HEK293 (cell line): Measurements from ENCODE around the gene EIF2B2.

Experiments used
- CTCF ChIA-PET: fragments of 350-600 bp; formaldehyde crosslinking; extraction: SDS; loops from one replicate; lab custom pipeline; 2021; ENCODE audit warnings: antibody characterized with exemption; lab: Yijun Ruan, JAX
- POLR2A ChIA-PET: fragments of 300-600 bp; formaldehyde crosslinking; extraction: SDS; loops from one replicate; lab custom pipeline; 2020; ENCODE audit warnings: antibody characterized with exemption, inconsistent platforms; lab: Yijun Ruan, JAX
- H3K27ac ChIP-seq: fragments of 200-500 bp; sonication (Bioruptor generic); 2 replicates; pipeline ENCODE4 v1.5.1; 2014; ENCODE audit warnings: low read depth, low read length, control low read depth, inconsistent platforms; ENCODE audit errors: extremely low read depth
- H3K36me3 ChIP-seq, 2 experiments: fragments of 200-500 bp in 1 of 2; sonication (Bioruptor generic) in 1 of 2; 1 replicate in 1 of 2; 2 replicates in 1 of 2; pipeline ENCODE4 v1.5.1; 2014 to 2017; ENCODE audit warnings: inconsistent platforms in 2 of 2, low read length in 2 of 2; ENCODE audit not compliant: control insufficient read depth in 2 of 2, insufficient read depth in 1 of 2
- H3K4me1 ChIP-seq: fragments of 200-500 bp; sonication (Bioruptor generic); 2 replicates; pipeline ENCODE4 v1.5.1; 2014; ENCODE audit warnings: mild to moderate bottlenecking, low read length, inconsistent platforms; ENCODE audit not compliant: control insufficient read depth, insufficient read depth
- H3K4me3 ChIP-seq: 2 replicates; pipeline ENCODE4 v1.5.1; 2011; ENCODE audit warnings: low read depth, mild to moderate bottlenecking, control low read depth, low read length, moderate library complexity
- H3K9me3 ChIP-seq: fragments of 200-500 bp; sonication (Bioruptor generic); 2 replicates; pipeline ENCODE4 v1.5.1; 2014; ENCODE audit warnings: low read depth, low read length, inconsistent platforms; ENCODE audit not compliant: control insufficient read depth, insufficient read depth
- CTCF ChIP-seq: fragments of 450-650 bp; formaldehyde crosslinking; IDR thresholded peaks from 2 replicates; pipeline ENCODE4 v1.5.1; 2016; ENCODE audit warnings: missing biosample characterization, missing genetic modification characterization
- EGR2 ChIP-seq: fragments of 450-650 bp; formaldehyde crosslinking; IDR thresholded peaks from 2 replicates; pipeline ENCODE4 v1.5.1; 2016; ENCODE audit warnings: low read depth, missing biosample characterization, missing genetic modification characterization
- GLI2 ChIP-seq: fragments of 450-650 bp; formaldehyde crosslinking; IDR thresholded peaks from 2 replicates; pipeline ENCODE4; 2017; ENCODE audit warnings: missing biosample characterization, missing genetic modification characterization, low read depth, borderline replicate concordance
- GLIS1 ChIP-seq: fragments of 450-650 bp; formaldehyde crosslinking; IDR thresholded peaks from 2 replicates; pipeline ENCODE4 v1.5.1; 2016; ENCODE audit warnings: missing biosample characterization, missing genetic modification characterization
- HIC1 ChIP-seq: fragments of 450-650 bp; formaldehyde crosslinking; IDR thresholded peaks from 2 replicates; pipeline ENCODE4 v1.5.1; 2016; ENCODE audit warnings: missing biosample characterization, missing genetic modification characterization
- HOXC10 ChIP-seq: sonication (generic); formaldehyde crosslinking; IDR thresholded peaks from 2 replicates; pipeline ENCODE4 v1.8.1; 2023; ENCODE audit warnings: mild to moderate bottlenecking, missing genetic modification reagents
- OSR2 ChIP-seq: fragments of 450-650 bp; formaldehyde crosslinking; IDR thresholded peaks from 2 replicates; pipeline ENCODE4 v1.5.1; 2016; ENCODE audit warnings: missing biosample characterization, missing genetic modification characterization
- PATZ1 ChIP-seq: fragments of 450-650 bp; formaldehyde crosslinking; IDR thresholded peaks from 2 replicates; pipeline ENCODE4 v1.5.1; 2016; ENCODE audit warnings: missing biosample characterization, missing genetic modification characterization
- ZBTB21 ChIP-seq: fragments of 450-650 bp; formaldehyde crosslinking; IDR thresholded peaks from 2 replicates; pipeline ENCODE4 v1.5.1; 2017; ENCODE audit warnings: missing biosample characterization, missing genetic modification characterization
- ZEB2 ChIP-seq: fragments of 450-650 bp; formaldehyde crosslinking; IDR thresholded peaks from 2 replicates; pipeline ENCODE4 v1.5.1; 2016; ENCODE audit warnings: missing biosample characterization, missing genetic modification characterization
- ZFHX2 ChIP-seq: fragments of 450-650 bp; formaldehyde crosslinking; conservative IDR thresholded peaks from 2 replicates; pipeline ENCODE4 v1.5.1; 2016; ENCODE audit warnings: missing biosample characterization, missing genetic modification characterization
- ZIC2 ChIP-seq: fragments of 450-650 bp; formaldehyde crosslinking; IDR thresholded peaks from 2 replicates; pipeline ENCODE4 v1.5.1; 2016; ENCODE audit warnings: missing biosample characterization, missing genetic modification characterization
- ZNF18 ChIP-seq: fragments of 450-650 bp; formaldehyde crosslinking; IDR thresholded peaks from 2 replicates; pipeline ENCODE4 v1.5.1; 2016; ENCODE audit warnings: missing biosample characterization, missing genetic modification characterization
- ZNF239 ChIP-seq: fragments of 450-650 bp; formaldehyde crosslinking; IDR thresholded peaks from 2 replicates; pipeline ENCODE4 v1.5.1; 2016; ENCODE audit warnings: missing biosample characterization, missing genetic modification characterization
- ZNF24 ChIP-seq: fragments of 450-650 bp; formaldehyde crosslinking; IDR thresholded peaks from 2 replicates; pipeline ENCODE4 v1.5.1; 2016; ENCODE audit warnings: missing biosample characterization, missing genetic modification characterization
- ZNF280C ChIP-seq: fragments of 450-650 bp; formaldehyde crosslinking; IDR thresholded peaks from 2 replicates; pipeline ENCODE4 v1.5.1; 2016; ENCODE audit warnings: missing biosample characterization, missing genetic modification characterization
- ZNF37A ChIP-seq: fragments of 450-650 bp; IDR thresholded peaks from 2 replicates; pipeline ENCODE4 v1.5.1; 2018; ENCODE audit warnings: missing biosample characterization, missing genetic modification characterization
- ZNF426 ChIP-seq: fragments of 450-650 bp; formaldehyde crosslinking; IDR thresholded peaks from 2 replicates; pipeline ENCODE4 v1.5.1; 2017; ENCODE audit warnings: missing biosample characterization, missing genetic modification characterization, mild to moderate bottlenecking, inconsistent platforms, moderate library complexity
- ZNF514 ChIP-seq: fragments of 450-650 bp; formaldehyde crosslinking; IDR thresholded peaks from 2 replicates; pipeline ENCODE4 v1.5.1; 2016; ENCODE audit warnings: missing biosample characterization, missing genetic modification characterization
- ZNF548 ChIP-seq: fragments of 450-650 bp; formaldehyde crosslinking; IDR thresholded peaks from 2 replicates; pipeline ENCODE4 v1.5.1; 2016; ENCODE audit warnings: missing biosample characterization, missing genetic modification characterization
- ZNF843 ChIP-seq: fragments of 450-650 bp; formaldehyde crosslinking; IDR thresholded peaks from 2 replicates; pipeline ENCODE4 v1.5.1; 2016; ENCODE audit warnings: missing biosample characterization, missing genetic modification characterization

The EIF2B2 gene

GRCh38 chr14:74977901-74978385 lies 24.8 kb upstream of the EIF2B2 start (continued):
- TF ChIP-seq ZNF280C: no peak
- no peak for TF ChIP-seq HOXC10 (CRISPR knock-in tag)
- TF ChIP-seq ZNF843 (tag by site-specific recombination): no peak

GRCh38 chr14:74978416-74978947 lies 24.2 kb upstream of the EIF2B2 start:
- POLR2A ChIA-PET: no interaction called here
- Histone ChIP-seq H3K36me3 (no peaks in the 10 kb centered on the region), H3K4me3 (no peak overlapping the region), H3K27ac (no peak overlapping the region), H3K4me1 (no peaks in the 10 kb centered on the region; the same call in 1 of the 2 replicates), H3K9me3 (no peaks in the 10 kb centered on the region)
- TF ChIP-seq EGR2 (tag by site-specific recombination): peak; percentile 6; the same call in 1 of the 2 replicates
- TF ChIP-seq ZIC2 (tag by site-specific recombination): peak; percentile 97
- TF ChIP-seq PATZ1 (tag by site-specific recombination): peak; percentile 48; the same call in 1 of the 2 replicates
- peak; percentile 89 for TF ChIP-seq GLIS1
- no peak for TF ChIP-seq ZNF37A (tag by site-specific recombination)
- TF ChIP-seq ZFHX2: peak; percentile 76
- peak; percentile 49; the same call in 1 of the 2 replicates for TF ChIP-seq HIC1 (tag by site-specific recombination)
- no peak for TF ChIP-seq ZNF239 (tag by site-specific recombination)
- TF ChIP-seq ZNF18 (tag by site-specific recombination): no peak
- TF ChIP-seq OSR2 (tag by site-specific recombination): 0 out of 2 replicates have a peak, but pooled peaks have one; percentile 15
- CTCF ChIA-PET: interaction anchor here (0.8 to 1.0 kb wide), 2 partner anchors 33 to 110 kb away, joined by 3 to 5 read pairs; no protein-coding TSS in a partner anchor

GRCh38 chr14:74979029-74979428 lies 23.7 kb upstream of the EIF2B2 start:
- ChIA-PET POLR2A (no interaction called here), CTCF (interaction anchor here (1.0 to 1.1 kb wide), 2 partner anchors 9 to 110 kb away, joined by 3 read pairs; no protein-coding TSS in a partner anchor)
- Histone ChIP-seq H3K9me3 (no peaks in the 10 kb centered on the region), H3K4me1 (no peaks in the 10 kb centered on the region; the same call in 1 of the 2 replicates), H3K4me3 (no peak overlapping the region), H3K36me3 (no peaks in the 10 kb centered on the region), H3K27ac (no peak overlapping the region)
- TF ChIP-seq ZBTB21 (tag by site-specific recombination): no peak
- no peak for TF ChIP-seq ZNF24
- TF ChIP-seq ZNF514 (tag by site-specific recombination): no peak
- TF ChIP-seq ZNF426 (tag by site-specific recombination): no peak
- TF ChIP-seq ZNF548 (tag by site-specific recombination): no peak
- no peak for TF ChIP-seq CTCF (tag by site-specific recombination)
- TF ChIP-seq GLI2 (tag by site-specific recombination): no peak
- TF ChIP-seq ZEB2 (tag by site-specific recombination): no peak
